HG03571 (cell line): ENCODE data around the gene EFHC1.
"Not testable (repeated sequence)": the region's sequence is repeated elsewhere in the genome, so short reads cannot be mapped to it uniquely, and the experiment has no call there.

Experiments used
- ATAC-seq: cut with Tn5 transposase; IDR thresholded peaks from one replicate; pipeline ENCODE4 v1.9.1; 2021; ENCODE audit not compliant: unreplicated experiment

The EFHC1 gene

GRCh38 chr6:52435345-52435744 lies 15.2 kb downstream of the EFHC1 start:
- no peak for ATAC-seq

GRCh38 chr6:52438926-52439325 lies 18.8 kb downstream of the EFHC1 start:
- no peak for ATAC-seq

DNA sequence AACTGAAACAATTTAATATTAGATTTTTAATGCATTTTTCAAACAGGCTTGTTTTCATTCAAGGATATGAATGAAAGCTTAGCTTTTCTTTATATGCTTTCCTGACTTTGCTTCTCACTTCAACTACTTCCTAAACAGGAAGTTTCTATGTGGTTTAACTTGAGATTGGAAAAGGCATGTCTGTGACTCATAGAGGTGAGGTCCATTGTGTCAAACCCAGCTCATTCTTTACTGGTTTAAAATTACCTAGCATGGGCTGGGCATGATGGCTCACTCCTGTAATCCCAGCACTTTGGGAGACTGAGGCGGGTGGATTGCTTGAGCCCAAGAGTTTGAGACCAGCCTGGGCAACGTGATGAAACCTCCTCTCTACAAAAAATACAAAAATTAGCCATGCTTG lies 34.4 kb downstream of the EFHC1 start:
- ATAC-seq, result no peak

DNA sequence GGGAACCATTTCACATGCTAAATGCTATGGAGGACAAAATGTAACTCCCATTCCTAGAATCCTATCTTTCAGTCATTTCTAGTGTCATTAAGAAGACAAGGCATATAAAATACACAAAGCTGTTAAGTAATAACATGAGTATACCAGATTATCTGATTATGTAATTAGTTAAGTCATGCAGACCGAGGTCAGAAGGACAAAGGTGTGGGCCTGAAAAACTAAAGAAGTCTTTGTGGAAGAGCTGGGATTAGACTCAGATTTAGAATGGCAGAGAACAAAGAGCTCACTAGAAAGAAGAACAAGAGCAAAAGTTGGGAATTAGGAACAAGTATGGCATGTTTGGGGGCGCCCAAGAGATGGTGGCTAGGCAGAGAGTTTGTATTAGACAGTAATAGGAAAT lies 37.0 kb downstream of the EFHC1 start:
- no peak for ATAC-seq

DNA sequence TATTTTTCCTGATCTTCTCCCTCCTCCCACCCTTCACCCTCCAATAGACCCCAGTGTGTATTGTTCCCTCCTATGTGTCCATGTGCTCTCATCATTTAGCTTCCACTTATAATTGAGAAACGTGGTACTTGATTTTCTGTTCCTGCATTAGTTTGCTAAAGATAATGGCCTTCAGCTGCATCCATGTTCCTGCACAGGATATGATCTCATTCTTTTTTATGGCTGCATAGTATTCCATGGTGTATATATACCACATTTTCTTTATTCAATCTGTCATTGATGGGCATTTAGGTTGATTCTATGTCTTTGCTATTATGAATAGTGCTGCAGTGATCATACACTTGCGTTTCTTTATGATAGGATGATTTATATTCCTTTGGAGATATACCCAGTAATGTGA lies 41.1 kb downstream of the EFHC1 start:
- not testable (repeated sequence) for ATAC-seq

DNA sequence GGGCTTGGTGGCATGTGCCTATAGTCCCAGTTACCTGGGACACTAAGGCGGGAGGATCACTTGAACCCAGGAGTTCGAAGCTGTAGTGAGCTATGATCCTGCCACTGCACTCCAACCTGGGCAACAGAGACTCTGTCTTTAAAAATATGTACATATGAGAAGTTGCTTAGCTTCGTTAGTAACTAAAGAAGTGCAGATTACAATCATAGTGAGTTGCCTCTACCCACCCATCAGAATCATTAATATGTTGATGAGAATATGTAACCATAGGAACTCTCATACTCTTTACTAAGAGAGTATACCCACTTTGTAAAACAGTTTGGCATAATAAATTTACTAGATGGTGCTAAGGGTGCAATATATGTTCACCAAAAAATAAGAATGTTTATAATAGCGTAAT lies 54.0 kb downstream of the EFHC1 start:
- ATAC-seq, result no peak

GRCh38 chr6:52475307-52475706 lies 55.2 kb downstream of the EFHC1 start:
- no peak for ATAC-seq

DNA sequence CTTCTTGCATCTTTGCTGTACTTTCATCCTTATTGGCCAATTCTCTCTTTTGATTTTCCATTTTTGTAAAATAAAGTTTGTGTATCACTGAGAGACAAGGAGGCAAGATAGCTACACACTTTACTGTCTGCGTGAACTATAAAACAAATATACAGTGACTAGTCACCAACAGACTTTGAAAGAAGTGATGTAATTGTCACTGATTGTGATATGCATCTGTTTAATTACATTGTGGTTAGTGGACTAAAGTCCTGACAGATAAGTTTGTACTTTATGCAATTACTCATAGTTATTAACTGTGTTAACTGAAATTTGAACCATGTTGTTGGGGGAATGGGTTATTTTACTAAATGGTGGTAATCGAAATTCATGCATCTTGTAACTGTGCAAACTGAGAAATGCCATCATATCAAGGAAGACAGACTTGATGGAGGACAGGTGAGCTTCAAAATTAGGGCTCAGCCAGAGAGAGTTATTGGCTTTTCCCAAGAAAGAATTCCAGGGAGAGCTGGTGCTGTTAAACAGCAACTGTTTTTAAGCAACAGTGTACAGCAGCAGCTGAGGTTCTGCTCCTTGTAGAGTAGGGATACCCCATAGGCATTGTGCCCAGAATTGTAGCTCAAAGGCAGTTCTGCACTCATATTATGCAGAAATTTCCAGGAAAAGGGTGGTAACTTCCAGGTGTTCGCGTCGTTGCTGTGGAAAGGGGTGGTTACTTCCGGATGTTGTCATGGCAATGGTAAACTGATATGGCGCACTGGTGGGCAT lies 62.9 kb downstream of the EFHC1 start:
- ATAC-seq, result no peak

DNA sequence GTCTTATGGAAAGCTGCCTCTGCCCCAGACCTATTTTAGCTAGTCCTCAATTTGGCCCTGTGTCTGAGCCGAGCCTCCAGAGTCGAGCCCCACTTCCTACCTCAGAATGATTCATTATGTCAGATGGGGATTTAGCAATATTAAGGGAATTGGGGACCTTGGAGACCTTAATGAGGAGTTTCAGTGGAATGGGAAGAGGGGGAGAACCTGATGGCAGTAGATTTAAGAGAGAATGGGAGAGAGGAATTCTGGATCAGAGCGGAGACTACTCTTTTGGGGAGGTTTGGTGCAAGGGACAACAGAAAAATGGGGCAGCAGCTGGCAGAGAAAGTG lies 63.5 kb downstream of the EFHC1 start:
- ATAC-seq, result no peak

DNA sequence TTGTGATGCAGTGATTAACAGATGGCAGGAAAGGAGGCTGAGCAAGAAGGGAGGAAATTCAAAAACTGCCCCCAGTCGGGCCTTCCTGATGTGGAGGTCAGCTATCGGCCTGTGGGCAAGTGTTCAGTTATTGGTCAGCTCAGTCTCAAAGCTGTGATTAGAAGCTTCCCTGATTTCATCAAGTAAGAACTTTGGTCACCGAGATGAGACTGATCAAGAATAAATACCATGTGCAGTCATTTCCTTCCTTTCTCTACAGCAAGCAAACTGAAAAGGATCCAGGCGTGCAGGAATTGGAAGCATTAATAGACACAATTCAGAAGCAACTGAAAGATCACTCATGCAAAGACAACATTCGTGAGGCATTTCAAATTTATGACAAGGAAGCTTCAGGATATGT lies 69.7 kb downstream of the EFHC1 start:
- no peak for ATAC-seq

DNA sequence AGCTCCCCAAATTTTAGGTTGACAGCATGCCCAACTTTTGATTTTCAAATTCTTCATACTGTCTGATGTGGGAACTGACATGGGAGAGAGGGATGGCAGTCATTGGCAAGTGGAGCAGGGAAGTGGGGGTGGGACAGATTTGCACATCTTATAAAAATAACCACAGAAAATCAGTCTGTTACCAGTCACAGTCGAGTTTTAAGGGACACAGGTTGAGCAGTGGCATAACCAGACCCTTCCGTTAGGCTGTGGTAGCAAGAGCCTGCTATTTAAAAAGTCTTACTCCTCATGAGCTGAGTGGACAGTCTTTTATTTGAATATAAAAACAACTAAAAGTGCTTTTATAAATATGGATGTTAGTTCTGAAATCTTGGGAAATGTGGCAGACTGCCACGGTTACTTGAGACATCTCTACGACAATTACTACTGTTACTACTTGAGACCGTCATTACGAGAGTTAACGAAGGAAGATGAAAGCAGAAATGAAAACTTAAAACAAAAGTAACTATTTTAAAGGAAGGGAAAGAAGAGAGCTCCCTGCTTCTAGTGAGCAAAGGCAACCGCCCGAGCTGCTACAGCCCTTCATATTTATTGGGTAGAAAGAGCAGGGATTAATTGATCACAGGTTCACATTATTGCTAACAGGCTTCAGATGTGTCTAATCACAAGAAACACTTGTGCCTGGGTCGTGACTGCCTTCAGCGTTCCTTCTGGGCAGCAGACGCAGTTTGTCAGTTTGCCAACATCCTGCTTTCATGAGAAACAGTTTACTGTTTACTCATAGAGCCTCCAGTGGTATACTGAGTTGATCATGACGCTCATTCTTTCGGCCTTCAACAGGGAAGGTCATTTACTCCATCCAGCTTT lies 71.3 kb downstream of the EFHC1 start:
- peak; percentile 81 for ATAC-seq

- ATAC-seq, result no peak
These were observed 73.5 kb downstream of the EFHC1 start for GRCh38 chr6:52493669-52494068.

GRCh38 chr6:52494298-52495072 lies 74.3 kb downstream of the EFHC1 start:
- ATAC-seq, result no peak

GRCh38 chr6:52495922-52496321 lies 75.8 kb downstream of the EFHC1 start:
- ATAC-seq, result no peak

- no peak for ATAC-seq
These were observed 76.5 kb downstream of the EFHC1 start for GRCh38 chr6:52496631-52497030.

- peak; percentile 90 for ATAC-seq
These were observed 77.7 kb downstream of the EFHC1 start for GRCh38 chr6:52497652-52498408.

- peak; percentile 41 for ATAC-seq
These were observed 78.4 kb downstream of the EFHC1 start for GRCh38 chr6:52498538-52499017.

- ATAC-seq, result no peak
These were observed 78.9 kb downstream of the EFHC1 start for GRCh38 chr6:52499026-52499425.

GRCh38 chr6:52499681-52500236 lies 79.6 kb downstream of the EFHC1 start:
- ATAC-seq, result no peak
